ENCODE results near the gene MAK.

DNA sequence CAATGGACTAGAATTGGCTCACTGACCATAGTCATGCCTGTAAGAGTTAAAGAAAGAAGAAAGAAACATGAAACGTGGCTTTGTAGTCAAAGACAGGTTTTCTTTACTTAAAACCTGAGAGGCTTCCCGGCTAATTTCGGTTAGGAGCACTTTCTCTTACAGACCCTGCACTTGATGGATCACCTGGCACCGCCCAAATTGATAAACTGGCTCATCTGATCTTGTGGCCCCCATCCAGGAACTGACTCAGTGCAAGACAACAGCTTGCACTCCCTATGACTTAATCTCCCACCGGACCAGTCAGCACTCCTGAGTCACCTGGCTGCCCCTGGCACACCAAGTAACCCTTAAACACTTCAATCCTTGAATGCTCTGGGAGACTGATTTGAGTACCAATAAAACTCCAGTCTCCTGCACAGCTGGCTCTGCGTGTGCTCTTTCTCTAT lies 78.4 kb downstream of the MAK start:
- TF ChIP-seq CTCF (IDR thresholded peaks at IDR 0.05) (no peak), ZFX (IDR thresholded peaks at IDR 0.05; ENCODE audit: borderline replicate concordance) (no peak)
